ENCODE measurements around the gene LEKR1. TPM values are rescaled to one million over a fixed set of nuclear protein-coding genes. Genes with fewer than 3 reads are reported as not detected.

Gene LEKR1
- total and polyA plus RNA-seq, 2 donors (not counting 3 experiments of a cell fraction or from before 2014, with no cell fraction given) = 0.07 to 0.64 TPM

DNA sequence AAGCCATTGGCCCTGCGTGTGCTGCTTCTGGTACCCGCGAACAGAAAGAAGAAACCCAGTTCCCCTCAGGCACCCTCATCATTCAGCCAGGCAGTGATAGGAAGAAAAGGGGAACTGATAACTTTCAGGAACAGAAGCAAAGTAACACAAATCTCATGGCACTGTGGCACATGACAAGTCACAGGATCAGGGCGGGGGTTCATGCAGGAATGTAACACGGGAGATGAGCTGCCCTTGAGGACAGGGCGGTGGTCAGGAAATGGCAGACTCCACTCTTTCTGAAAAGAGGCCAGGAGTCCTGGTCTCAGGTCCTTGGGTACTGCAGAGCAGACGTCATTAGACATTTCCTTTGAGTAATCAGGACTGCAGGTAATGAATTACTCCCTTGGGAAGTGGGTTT lies 238.2 kb downstream of the LEKR1 start:
- Histone ChIP-seq H3K9me3 (replicated peaks; ENCODE audit: control insufficient read depth, insufficient read depth, low read length) (no peaks in the 10 kb centered on the region), H3K36me3 (ENCODE audit: control insufficient read depth in 2 of 2, extremely low read depth in 1 of 2, insufficient read depth in 2 of 2, low read length in 2 of 2) (no peaks in the 10 kb centered on the region), H3K4me3 (replicated peaks in 1 of 3; ENCODE audit: insufficient read depth in 1 of 3, low read depth in 1 of 3, low read length in 3 of 3) (no peak overlapping the region), H3K4me1 (ENCODE audit: control insufficient read depth, extremely low read depth, insufficient read depth, low read length) (no peaks in the 10 kb centered on the region), H3K9me1 (replicated peaks; ENCODE audit: control insufficient read depth, extremely low read depth, insufficient read depth, low read length) (no peaks in the 10 kb centered on the region), H3K9ac (replicated peaks; ENCODE audit: extremely low read depth, insufficient read depth, low read length) (no peak overlapping the region), H2AFZ (ENCODE audit: low read depth, low read length) (no peak overlapping the region), H3K27me3 (ENCODE audit: control insufficient read depth in 2 of 2, insufficient read depth in 2 of 2, low read length in 2 of 2) (peaks cover 2 to 7% of the 10 kb centered on the region in 2 experiments), H3K4me2 (ENCODE audit: insufficient read depth, low read length) (no peak overlapping the region), H3K27ac (ENCODE audit: insufficient read depth, low read depth, low read length) (no peak overlapping the region), H4K20me1 (replicated peaks; ENCODE audit: control insufficient read depth, extremely low read depth, insufficient read depth, low read length) (no peaks in the 10 kb centered on the region), H3K79me2 (ENCODE audit: control insufficient read depth, insufficient read depth, low read length) (no peaks in the 10 kb centered on the region)
- ChIA-PET CTCF (no interaction called here), POLR2A (no interaction called here)
- DNase-seq (ENCODE audit: low read depth, low spot score) (no peak), FAIRE-seq (no peak)
- no TSS peak for BruUV-seq (replicated peaks)
- TF ChIP-seq, protein P1, sequence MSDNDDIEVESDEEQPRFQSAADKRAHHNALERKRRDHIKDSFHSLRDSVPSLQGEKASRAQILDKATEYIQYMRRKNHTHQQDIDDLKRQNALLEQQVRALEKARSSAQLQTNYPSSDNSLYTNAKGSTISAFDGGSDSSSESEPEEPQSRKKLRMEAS (IDR thresholded peaks at IDR 0.05; ENCODE audit: insufficient read depth, insufficient read length) = no peak
- no peak for TF ChIP-seq CTCF (IDR thresholded peaks at IDR 0.05; ENCODE audit: extremely low read depth in 1 of 2, insufficient read depth in 1 of 2, low read depth in 1 of 2, low read length in 2 of 2)
- TF ChIP-seq POLR2AphosphoS5 (IDR thresholded peaks at IDR 0.05; ENCODE audit: insufficient read depth, low read depth, low read length) = no peak
- TF ChIP-seq POLR2A (IDR thresholded peaks at IDR 0.05; ENCODE audit: low read depth, low read length) = no peak
- no peak for TF ChIP-seq MYC (IDR thresholded peaks at IDR 0.05; ENCODE audit: low read depth, low read length)
- no peak for TF ChIP-seq GATA2 (IDR thresholded peaks at IDR 0.05; ENCODE audit: insufficient read depth, insufficient read length, low read depth, low read length)
- no peak for TF ChIP-seq FOS (IDR thresholded peaks at IDR 0.05; ENCODE audit: borderline replicate concordance, insufficient read depth, low read length)
- no peak for TF ChIP-seq JUN (IDR thresholded peaks at IDR 0.05; ENCODE audit: borderline replicate concordance, insufficient read depth, insufficient read length, low read depth)
- no peak for TF ChIP-seq EZH2 (IDR thresholded peaks at IDR 0.05; ENCODE audit: borderline replicate concordance, low read depth, low read length, severe bottlenecking)
- dilution Hi-C loops (cut with MboI; ENCODE audit: extremely low pct_ligation_motif_present, low sequenced_read_pairs) = no loop called here
- intact Hi-C loops (cut with micrococcal nuclease) = no loop called here

All from endothelial cell of umbilical vein (primary cell).